HS-27A (cell line): ENCODE data around the gene MYCL.

Experiments
- DNase-seq: peaks from one replicate; pipeline ENCODE4 v3.0.0-alpha.2; 2012; ENCODE audit warnings: low read depth, missing footprints

MYCL gene

DNA sequence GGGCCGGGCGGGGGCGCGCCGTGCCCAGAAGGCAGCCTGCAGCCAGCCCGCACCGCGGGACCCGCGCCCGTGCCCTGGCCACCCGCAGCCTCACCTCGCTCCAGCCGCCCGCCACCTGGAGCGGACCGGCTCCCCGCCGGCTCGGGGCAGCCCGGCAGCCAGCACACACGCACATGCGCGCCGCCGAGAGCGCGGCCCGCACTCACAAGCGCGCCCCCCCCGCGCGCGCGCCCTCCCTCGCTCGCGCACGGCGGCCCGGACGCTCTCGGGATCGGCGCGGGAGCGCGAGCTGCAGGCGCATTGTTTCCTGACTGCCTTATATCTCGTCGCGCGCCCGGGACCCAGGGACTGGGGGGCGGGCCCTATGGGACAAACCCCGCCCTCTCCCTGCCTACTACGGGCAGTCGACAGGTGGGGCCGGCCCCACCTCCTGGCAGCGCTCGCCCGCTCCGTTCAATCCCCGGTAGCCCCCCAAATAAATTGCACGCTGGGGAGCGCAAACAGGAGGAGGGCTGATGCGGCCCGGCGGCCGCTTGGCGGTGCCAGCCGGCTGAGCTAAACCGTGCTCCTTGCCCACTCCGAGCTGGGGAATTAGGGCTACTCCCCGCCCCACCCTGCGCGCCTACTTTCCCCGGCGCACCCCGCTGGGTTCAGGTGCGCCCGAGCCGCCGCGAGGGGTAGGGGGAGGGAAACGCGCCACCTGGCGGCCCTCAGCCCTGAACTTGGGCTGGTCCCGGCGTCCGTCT is at the start of gene MYCL:
MYCL (minus strand) TSS at position 204 of the 746 bp plus-strand sequence. CDS start 483 bp downstream, outside the sequence.
- DNase-seq = no peak

DNA sequence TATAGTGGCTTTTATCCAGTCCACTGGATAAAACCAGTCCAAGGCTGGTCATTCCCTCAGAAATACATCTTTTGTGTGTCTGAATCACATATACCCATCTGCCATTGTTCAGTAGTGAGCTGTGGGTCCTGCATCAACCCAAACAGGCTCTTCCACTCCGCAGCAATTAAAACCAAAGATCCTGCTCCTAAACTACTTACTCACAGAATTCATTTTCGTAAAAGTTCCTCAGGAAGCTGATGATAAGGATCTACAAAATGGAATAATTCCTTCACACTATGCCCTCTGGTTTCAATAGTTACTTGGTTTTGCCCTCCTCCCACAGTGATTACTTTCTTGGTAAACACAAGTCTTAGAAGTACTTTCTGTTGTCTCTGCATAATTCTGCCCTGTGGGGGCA is 48.2 kb upstream of the MYCL start:
- no peak for DNase-seq

GRCh38 chr1:39947260-39947659 is 45.5 kb upstream of the MYCL start:
- no peak for DNase-seq

DNA sequence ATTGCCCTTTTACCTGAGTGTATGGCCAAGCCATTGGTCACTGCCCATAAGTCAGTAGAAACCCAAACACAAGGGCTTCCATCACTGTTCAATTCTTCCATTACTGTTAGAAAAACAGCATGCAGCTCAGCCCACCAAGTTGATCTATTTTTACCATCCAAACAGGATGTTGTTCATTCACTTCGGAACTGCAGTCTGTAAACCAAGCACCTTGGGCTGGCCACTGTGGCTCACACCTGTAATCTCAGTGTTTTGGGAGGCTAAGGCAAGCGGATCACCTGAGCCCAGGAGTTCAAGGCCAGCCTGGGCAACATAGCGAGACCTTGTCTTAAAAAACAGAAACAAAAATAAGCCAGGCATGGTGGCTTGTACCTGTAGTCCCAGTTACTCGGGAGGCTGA is 44.5 kb upstream of the MYCL start:
- no peak for DNase-seq

DNA sequence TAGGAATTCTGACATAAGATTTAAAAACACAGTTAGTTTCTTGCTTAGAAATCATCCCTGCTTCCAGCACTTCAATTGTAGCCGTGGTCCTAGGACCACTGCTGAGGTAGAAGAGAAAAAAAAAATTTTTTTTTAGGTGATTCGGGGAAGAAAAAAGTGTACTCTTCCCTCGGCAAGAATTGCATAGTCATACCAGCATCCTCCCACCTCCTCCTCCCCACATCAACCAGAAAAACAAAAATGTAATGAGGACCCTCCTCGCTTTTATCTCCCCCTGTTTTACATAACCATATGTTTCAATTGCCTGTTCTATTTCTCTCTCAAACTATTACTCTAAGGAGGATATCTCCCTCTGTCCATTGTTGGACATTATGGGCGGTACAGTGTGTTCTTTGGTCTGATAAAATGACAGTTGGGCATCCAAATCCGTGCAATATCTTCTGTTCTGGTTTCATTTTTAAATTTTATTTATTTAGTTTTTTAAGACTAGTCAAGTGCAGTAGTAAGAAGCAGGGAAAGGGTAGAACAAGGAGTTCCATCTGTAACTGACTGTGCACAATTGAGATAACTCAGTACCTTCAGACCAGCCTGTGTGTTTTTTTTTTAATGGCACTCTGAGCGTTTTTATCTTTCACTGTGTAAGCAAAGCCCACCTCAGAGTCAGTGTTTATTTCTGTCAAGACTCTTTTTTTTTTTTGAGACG is 42.8 kb upstream of the MYCL start:
- DNase-seq = no peak

DNA sequence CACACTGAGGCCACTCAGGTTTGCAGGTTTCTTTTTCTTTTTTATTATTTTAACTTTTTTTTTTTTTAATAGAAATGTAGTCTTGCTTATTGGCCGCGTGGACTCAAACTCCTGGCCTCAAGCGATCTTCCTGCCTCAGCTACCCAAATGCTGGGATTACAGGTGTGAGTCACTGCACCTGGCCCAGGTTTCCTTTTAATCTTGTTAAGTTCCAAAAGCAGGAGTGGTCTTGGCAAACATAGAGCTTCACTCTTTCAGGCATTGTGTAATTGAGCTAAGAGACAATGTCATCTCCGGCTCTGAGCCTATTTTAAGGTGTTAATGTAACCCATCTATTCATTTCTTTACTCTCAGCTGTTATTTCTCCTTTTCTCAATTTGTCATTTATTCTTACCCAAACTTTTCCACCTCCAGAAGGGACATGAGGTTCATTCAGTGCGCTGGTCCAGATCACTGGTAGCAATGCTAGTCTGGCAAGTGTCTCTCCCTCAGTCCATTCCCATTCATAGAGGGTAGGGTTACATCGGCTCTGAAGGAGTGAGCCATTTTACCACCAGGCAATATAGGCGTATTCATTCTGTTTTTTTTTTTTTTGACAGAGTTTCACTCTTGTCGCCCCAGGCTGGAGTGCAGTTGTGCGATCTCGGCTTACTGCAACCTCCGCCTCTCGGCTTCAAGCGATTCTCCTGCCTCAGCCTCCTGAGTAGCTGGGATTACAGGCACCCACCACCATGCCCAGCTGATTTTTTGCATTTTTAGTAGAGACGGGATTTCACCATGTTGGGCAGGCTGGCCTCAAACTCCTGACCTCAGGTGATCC is 42.0 kb upstream of the MYCL start:
- no peak for DNase-seq

DNA sequence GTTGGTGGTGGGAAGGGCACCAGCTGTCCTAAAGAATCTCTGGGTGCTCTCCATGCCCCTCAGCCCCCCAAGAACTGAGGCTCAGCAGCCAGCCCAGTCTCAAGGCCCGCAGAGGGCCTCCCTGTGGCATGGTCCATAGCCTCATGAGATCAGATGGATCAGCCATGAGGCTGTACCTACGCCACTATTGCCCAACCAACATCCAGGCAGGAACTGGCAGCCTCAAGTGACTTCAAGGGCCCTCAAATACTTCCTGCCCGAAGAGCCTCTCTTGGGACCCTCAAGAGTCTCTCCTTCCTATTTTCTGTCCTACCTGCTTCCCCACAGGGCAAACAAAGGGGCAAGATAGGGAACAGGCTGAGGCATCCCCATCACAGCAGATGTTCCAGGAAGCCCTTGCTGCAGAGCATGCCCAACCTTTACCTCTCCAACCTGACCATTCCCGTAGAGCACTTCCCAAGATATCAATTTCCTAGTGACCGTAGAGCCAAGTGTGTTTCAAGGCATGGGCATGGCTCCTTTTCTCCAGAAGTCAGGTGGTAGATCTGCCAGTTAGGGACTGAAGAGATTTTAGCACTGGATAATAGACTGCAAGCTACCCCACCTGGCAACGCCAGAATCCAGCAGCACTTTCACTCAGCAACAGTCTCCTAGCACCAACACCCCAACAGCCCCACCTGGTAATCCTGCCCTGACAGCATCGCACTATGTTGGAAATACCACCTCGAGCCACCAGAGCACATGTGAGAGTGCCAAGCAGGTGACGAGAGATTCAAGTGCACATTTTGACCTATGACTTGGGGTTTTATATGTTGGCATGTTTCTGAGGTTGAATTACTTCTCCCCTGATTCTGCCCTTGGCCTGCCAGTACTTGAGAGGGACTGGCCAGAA is 39.5 kb upstream of the MYCL start:
- DNase-seq = no peak

- DNase-seq = no peak
These were observed 38.5 kb upstream of the MYCL start for GRCh38 chr1:39940253-39940652.

GRCh38 chr1:39938856-39939255 is 37.1 kb upstream of the MYCL start:
- no peak for DNase-seq

GRCh38 chr1:39936724-39937491 is 35.2 kb upstream of the MYCL start:
- no peak for DNase-seq

DNA sequence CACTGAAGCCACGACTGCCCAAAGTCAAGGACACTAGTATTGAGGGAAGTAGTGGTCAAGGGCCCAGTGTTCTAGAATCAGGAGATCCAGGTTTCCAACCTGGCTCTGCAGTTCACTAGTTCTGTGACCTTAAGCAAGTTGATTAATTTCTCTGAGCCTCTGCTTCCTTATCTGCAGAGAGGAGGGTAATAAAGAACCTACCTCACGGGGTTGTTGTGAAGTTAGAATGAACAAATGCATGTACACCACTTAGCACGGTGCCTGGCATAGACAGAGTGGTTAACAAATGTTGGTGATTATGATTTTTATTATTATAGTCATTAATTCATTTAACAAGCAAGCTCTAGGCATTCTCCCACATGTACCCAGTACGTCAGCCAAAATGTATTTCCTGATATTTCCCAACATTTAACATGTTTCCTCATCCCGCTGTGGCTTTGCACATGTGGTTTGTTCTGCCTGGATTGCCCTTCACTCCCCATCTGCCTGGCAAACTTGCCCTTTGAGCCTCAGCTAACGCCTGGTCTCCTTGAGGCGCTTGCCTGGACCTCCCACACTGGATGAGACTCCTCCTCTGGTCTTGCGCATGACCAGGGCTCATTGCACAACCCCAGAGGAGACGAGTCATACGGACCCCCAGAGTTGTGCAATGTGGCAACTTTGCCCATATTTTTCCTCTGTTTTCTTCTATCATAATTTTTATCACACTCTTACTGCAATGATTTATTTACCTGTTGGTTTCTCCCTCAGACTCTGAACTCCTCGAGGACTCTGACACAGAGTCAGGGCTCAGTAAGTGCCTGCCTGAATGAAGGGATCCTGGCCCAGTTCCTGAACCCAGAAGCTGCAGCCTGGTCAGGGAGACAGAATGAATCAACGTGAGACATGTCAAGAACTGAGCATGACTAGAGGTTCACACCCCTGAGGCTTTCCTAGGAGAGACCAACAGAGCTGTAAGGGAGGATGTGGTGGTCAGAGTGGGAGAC is 32.5 kb upstream of the MYCL start:
- no peak for DNase-seq

GRCh38 chr1:39928809-39929587 is 27.3 kb upstream of the MYCL start:
- no peak for DNase-seq

DNA sequence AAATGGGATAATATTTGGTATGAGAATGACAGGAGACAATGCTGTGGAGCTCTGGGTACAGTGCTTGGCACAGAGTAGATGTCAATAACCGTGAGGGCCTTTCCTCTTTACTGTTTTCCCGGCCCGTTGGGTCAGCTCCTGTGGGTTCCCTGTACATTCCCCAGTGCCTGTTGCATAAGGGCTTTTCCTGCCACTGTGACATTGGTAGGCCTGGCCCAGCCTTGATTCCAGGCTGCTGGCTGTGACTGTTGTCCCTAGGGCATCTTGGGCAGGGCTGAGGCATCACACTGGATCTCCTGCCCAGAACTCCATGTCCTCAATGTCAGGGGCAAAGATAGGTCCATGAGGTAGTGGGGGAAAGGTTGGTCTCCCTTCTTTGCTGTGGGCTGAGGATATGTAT is 25.8 kb upstream of the MYCL start:
- DNase-seq = no peak

GRCh38 chr1:39926820-39927219 is 25.1 kb upstream of the MYCL start:
- no peak for DNase-seq

DNA sequence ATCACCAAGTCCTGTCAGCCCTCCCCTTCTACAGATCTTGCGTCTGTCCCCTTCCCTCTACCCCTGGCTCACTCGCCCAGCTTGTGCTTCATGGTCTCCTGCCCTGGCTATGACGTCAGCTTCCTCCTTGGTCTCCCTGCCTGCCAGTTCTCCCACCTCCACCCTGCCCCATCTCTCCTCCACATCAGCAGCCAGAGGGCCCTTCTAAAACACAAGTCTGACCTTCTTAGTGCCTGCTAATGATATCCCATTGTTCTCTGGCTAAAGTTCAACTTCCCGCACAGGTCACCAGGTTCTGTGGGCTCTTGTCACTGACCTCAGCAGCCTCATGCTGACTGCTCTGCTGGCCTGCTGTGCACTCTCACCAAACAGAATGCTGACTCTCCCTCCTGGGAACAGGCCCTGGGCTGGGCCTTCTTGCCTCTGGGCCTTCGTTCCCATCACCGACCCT is 24.7 kb upstream of the MYCL start:
- no peak for DNase-seq

GRCh38 chr1:39925721-39926342 is 24.1 kb upstream of the MYCL start:
- no peak for DNase-seq

GRCh38 chr1:39922251-39922688 is 20.6 kb upstream of the MYCL start:
- no peak for DNase-seq

DNA sequence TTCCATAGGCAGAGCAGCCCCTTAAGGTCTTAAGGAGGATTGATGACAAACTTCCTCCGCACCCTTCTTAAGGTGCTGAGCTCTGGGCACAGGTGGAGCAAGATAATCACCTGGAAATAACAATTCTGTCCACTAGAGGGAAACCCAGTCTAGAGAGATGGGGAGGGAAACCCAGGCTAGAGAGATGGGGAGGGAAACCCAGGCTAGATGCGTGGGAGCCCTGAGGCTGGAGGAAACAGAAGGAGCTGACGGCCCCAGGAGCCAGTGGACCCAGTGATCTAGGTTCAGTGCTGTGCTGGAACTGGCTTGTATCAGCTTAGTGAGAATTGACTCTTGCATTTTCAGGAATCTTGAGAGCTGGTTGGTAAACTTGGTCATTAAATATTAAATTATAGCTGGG is 17.8 kb upstream of the MYCL start:
- DNase-seq = no peak
